Esophagus squamous epithelium (tissue), 5 donors: ENCODE results near the gene TPK1. TPM values are rescaled to one million over a fixed set of nuclear protein-coding genes. Genes with fewer than 3 reads are reported as not detected.

ENCODE experiments used
- DNase-seq: peaks from one replicate; lab custom pipeline; 2025; lab: John Stamatoyannopoulos, UW
- H3K27ac ChIP-seq, 4 donors: fragments of 200-600 bp; sonication (generic); one replicate each; pipeline ENCODE4 v1.5.1; 2016 to 2019; ENCODE audit warnings: mild to moderate bottlenecking in 1 of 4
- H3K27me3 ChIP-seq, 4 donors: fragments of 200-600 bp; sonication (generic); 1 replicate in 3 of 4; 2 replicates in 1 of 4; pipeline versions ENCODE4 v1.5.1 to v1.6.0; 2017 to 2021; ENCODE audit warnings: antibody characterized with exemption in 1 of 4
- H3K36me3 ChIP-seq, 3 donors: fragments of 200-600 bp; sonication (generic); one replicate each; pipeline ENCODE4 v1.5.1; 2016 to 2019
- H3K4me1 ChIP-seq, 3 donors: fragments of 200-600 bp; sonication (generic); one replicate each; pipeline ENCODE4 v1.5.1; 2017 to 2019
- H3K4me3 ChIP-seq, 4 donors: fragments of 200-600 bp; sonication (generic); 1 replicate in 3 of 4; 2 replicates in 1 of 4; pipeline ENCODE4 v1.5.1; 2016 to 2019; ENCODE audit warnings: mild to moderate bottlenecking in 2 of 4, moderate library complexity in 1 of 4
- H3K9me3 ChIP-seq, 3 donors: fragments of 200-600 bp; sonication (generic); one replicate each; pipeline ENCODE4 v1.5.1; 2016 to 2019
- CTCF ChIP-seq, 6 experiments: fragments of 450-650 bp in 4 of 6; fragments of 200-600 bp in 2 of 6; sonication (generic) in 2 of 6; IDR thresholded peaks; one replicate each; pipeline ENCODE4 v1.5.1; 2016 to 2019; ENCODE audit warnings: antibody characterized with exemption in 6 of 6, mild to moderate bottlenecking in 4 of 6, moderate library complexity in 4 of 6
- POLR2A ChIP-seq, 4 donors: fragments of 450-650 bp; IDR thresholded peaks; one replicate each; pipeline ENCODE4 v1.6.1; 2017; ENCODE audit warnings: antibody characterized with exemption in 4 of 4, mild to moderate bottlenecking in 4 of 4, moderate library complexity in 3 of 4
- WGBS, 2 donors: methylation state at CpG; one replicate each; pipeline ENCODE4 v1.1.5; 2018; 5-methylcytosine and 5-hydroxymethylcytosine counted together
- intact Hi-C: fragments of 100-400 bp; cut with DNase I; formaldehyde crosslinking; loops from one replicate; pipeline ENCODE4 v1.15.0; 2022
- small RNA-seq, 4 donors: library from RNA; depleted of rRNA; stranded (forward); fragments of <200 nt; gene quantifications; one replicate each; pipeline ENCODE3, GENCODE V24; 2016
- total RNA-seq, 4 donors: library from RNA; depleted of rRNA; stranded (reverse); fragments of >200 nt; gene quantifications; one replicate each; pipeline ENCODE4 v1.1.0, GENCODE V29; 2016
- donor health status: DM: yes; HTN: yes; CAD: no.

The TPK1 gene
- total RNA-seq, 4 donors from 2014 or later: 2.3 to 8.4 (median 2.7) TPM

- intact Hi-C loops: no loop called here
- no peaks in the 10 kb centered on the region for H3K27me3 ChIP-seq
- H3K9me3 ChIP-seq: no peaks in the 10 kb centered on the region
- H3K4me3 ChIP-seq: no peak overlapping the region
- no peak for DNase-seq
- WGBS, 2 donors: 90 to 93% methylated on average over 5 to 6 of the region's 11 CpGs
- peaks cover 0 to 36% (median 12%) of the 10 kb centered on the region in 3 donors for H3K4me1 ChIP-seq
- TF ChIP-seq POLR2A (IDR thresholded peaks at IDR 0.05) (no peak), CTCF (IDR thresholded peaks at IDR 0.05) (no peak)
- no peak overlapping the region for H3K27ac ChIP-seq
- H3K36me3 ChIP-seq: no peaks in the 10 kb centered on the region
These were observed 432.8 kb downstream of the TPK1 start for GRCh38 chr7:144403102-144403501.

Small RNA genes within 50 kb of the gene (small RNA-seq; reads per million reads assigned to genes)
- 0 reads per million in 4 donors for gene RNU6ATAC40P
